Testis (tissue), 3 donors: ENCODE measurements around the gene IL1RL2. TPM values are rescaled to one million over a fixed set of nuclear protein-coding genes. Genes with fewer than 3 reads are reported as not detected.

Source experiments
- DNase-seq: peaks from one replicate; pipeline ENCODE4 v3.0.0-alpha.2; 2019
- H3K27ac ChIP-seq, 2 donors: fragments of 200-600 bp; sonication (generic); one replicate each; pipeline ENCODE4 v1.5.1; 2019
- H3K27me3 ChIP-seq: fragments of 200-600 bp; sonication (generic); one replicate; pipeline ENCODE4 v1.5.1; 2019
- H3K36me3 ChIP-seq: fragments of 200-600 bp; sonication (generic); one replicate; pipeline ENCODE4 v1.5.1; 2017; ENCODE audit warnings: low read depth; ENCODE audit errors: missing control alignments
- H3K4me1 ChIP-seq: fragments of 200-600 bp; sonication (generic); one replicate; pipeline ENCODE4 v1.5.1; 2019
- H3K4me3 ChIP-seq, 2 donors: fragments of 200-600 bp; sonication (generic); one replicate each; pipeline ENCODE4 v1.5.1; 2017 to 2019
- H3K9me3 ChIP-seq: fragments of 200-600 bp; sonication (generic); one replicate; pipeline ENCODE4 v1.5.1; 2017
- CTCF ChIP-seq, 3 experiments: fragments of 450-650 bp in 2 of 3; fragments of 200-600 bp in 1 of 3; sonication (generic) in 1 of 3; IDR thresholded peaks; one replicate each; pipeline ENCODE4 v1.5.1; 2016 to 2019; ENCODE audit warnings: antibody characterized with exemption in 3 of 3, mild to moderate bottlenecking in 2 of 3, moderate library complexity in 1 of 3
- POLR2A ChIP-seq: fragments of 450-650 bp; IDR thresholded peaks from one replicate; pipeline ENCODE4 v1.6.1; 2017; ENCODE audit warnings: antibody characterized with exemption, mild to moderate bottlenecking, moderate library complexity
- WGBS, 2 donors: methylation state at CpG; one replicate each; pipeline ENCODE4 v1.1.5; 2018; 5-methylcytosine and 5-hydroxymethylcytosine counted together
- intact Hi-C: fragments of 100-400 bp; cut with DNase I; formaldehyde crosslinking; loops from one replicate; pipeline ENCODE4 v1.15.1; 2023; ENCODE audit warnings: low total_unique reads
- polyA plus RNA-seq: library from polyadenylated mRNA; stranded (reverse); fragments of 350-450 nt; fragmentation: Illumina TruSeq; extraction: RNeasy Lipid Tissue Mini Kit (QIAGEN cat#74804); gene quantifications from one replicate; pipeline ENCODE4 v1.2.3, GENCODE V29; 2014; ENCODE audit warnings: low read depth, low replicate concordance; ENCODE audit not compliant: insufficient read depth
- total RNA-seq, 2 donors: library from RNA; depleted of rRNA; stranded (reverse); fragments of >200 nt; gene quantifications; one replicate each; pipeline ENCODE4 v1.2.3, GENCODE V29; 2016

Gene IL1RL2
- total and polyA plus RNA-seq, 3 donors from 2014 or later, result 0.24 to 0.38 (median 0.31) TPM

GRCh38 chr2:102191501-102191900 lies 4.7 kb downstream of the IL1RL2 start:
- intact Hi-C loops, result no loop called here
- Histone ChIP-seq H3K9me3 (no peaks in the 10 kb centered on the region), H3K4me3 (no peak overlapping the region), H3K27me3 (no peaks in the 10 kb centered on the region), H3K4me1 (no peaks in the 10 kb centered on the region), H3K27ac (no peak overlapping the region), H3K36me3 (no peaks in the 10 kb centered on the region)
- WGBS, 2 donors, result 85 to 95% methylated on average over 1 of the region's 1 CpG
- TF ChIP-seq CTCF (IDR thresholded peaks at IDR 0.05) (no peak), POLR2A (no peak)
- DNase-seq, result no peak

- no peaks in the 10 kb centered on the region for H3K4me1 ChIP-seq
- H3K36me3 ChIP-seq, result no peaks in the 10 kb centered on the region
- no peaks in the 10 kb centered on the region for H3K27me3 ChIP-seq
- no peak for TF ChIP-seq CTCF (IDR thresholded peaks at IDR 0.05)
- TF ChIP-seq POLR2A, result no peak
- WGBS, 2 donors, result 96 to 98% methylated on average over 1 of the region's 1 CpG
- no peak for DNase-seq
- intact Hi-C loops, result no loop called here
- no peak overlapping the region for H3K4me3 ChIP-seq
- no peak overlapping the region for H3K27ac ChIP-seq
- H3K9me3 ChIP-seq, result no peaks in the 10 kb centered on the region
These were observed 6.3 kb downstream of the IL1RL2 start for GRCh38 chr2:102193074-102193473.

GRCh38 chr2:102194609-102195268 lies 7.9 kb downstream of the IL1RL2 start:
- H3K4me1 ChIP-seq, result no peaks in the 10 kb centered on the region
- no peak overlapping the region for H3K27ac ChIP-seq
- H3K36me3 ChIP-seq, result no peaks in the 10 kb centered on the region
- no peak for DNase-seq
- no peaks in the 10 kb centered on the region for H3K27me3 ChIP-seq
- no peaks in the 10 kb centered on the region for H3K9me3 ChIP-seq
- TF ChIP-seq CTCF (IDR thresholded peaks at IDR 0.05), result no peak
- TF ChIP-seq POLR2A, result no peak
- intact Hi-C loops, result no loop called here
- WGBS, 2 donors, result 65 to 77% methylated on average over 5 of the region's 5 CpGs
- H3K4me3 ChIP-seq, result no peak overlapping the region

DNA sequence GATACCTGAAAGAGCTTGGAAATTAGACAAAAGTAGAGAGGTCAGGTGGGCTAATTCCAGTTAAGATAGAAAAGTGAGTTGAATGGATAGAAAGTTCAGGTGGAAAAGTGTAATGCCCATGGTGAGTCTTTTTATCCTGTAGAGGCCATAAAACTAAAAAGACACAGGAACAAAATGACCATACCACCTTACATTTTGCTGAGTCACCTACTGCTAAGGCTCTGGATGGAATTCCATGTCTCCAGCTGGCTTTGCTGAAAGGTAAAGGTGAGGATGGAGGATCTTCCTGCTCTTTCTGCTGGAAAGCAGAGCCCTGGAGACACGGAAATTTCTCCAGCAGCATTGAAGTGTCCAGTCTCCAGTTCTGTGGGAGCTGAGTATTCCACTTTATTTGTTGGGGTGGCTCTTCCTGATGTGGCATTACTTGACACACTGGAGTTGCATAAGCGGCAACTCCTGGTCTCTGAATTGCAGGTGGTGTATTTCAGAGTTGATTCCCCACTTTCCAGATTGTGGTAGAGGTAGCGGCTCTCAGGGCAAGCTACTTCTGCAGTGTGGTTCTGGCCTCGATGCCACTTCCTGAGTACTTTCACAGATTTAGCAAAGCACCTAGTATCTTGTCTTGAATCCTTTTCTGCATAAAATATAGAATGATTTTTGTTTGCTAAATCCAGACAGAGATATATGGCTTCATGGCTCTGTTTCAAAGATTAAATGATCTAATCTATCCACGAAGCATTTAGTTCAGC lies 10.7 kb downstream of the IL1RL2 start:
- 80 to 83% methylated on average over 5 of the region's 5 CpGs for WGBS, 2 donors
- H3K4me3 ChIP-seq, result no peak overlapping the region
- no peak for TF ChIP-seq CTCF (IDR thresholded peaks at IDR 0.05)
- TF ChIP-seq POLR2A, result no peak
- H3K27ac ChIP-seq, result no peak overlapping the region
- H3K9me3 ChIP-seq, result no peaks in the 10 kb centered on the region
- H3K36me3 ChIP-seq, result no peaks in the 10 kb centered on the region
- H3K27me3 ChIP-seq, result no peaks in the 10 kb centered on the region
- intact Hi-C loops, result no loop called here
- H3K4me1 ChIP-seq, result no peaks in the 10 kb centered on the region
- DNase-seq, result no peak
